HepG2 (cell line): Measurements from ENCODE around the gene MTA2. TPM values are rescaled to one million over a fixed set of nuclear protein-coding genes. Genes with fewer than 3 reads are reported as not detected.

Source experiments
- ATAC-seq: fragments of 200-7000 bp; cut with Tn5 transposase; 3 replicates; pipeline ENCODE4 v1.9.1; 2020; ENCODE audit warnings: mild to moderate bottlenecking, moderate library complexity
- BruUV-seq: library from RNA; stranded (reverse); fragments of 400-500 nt; replicated peaks from 2 replicates; lab custom pipeline; 2021; lab: Mats Ljungman, UMichigan
- CTCF ChIA-PET: fragments of 300-600 bp; formaldehyde crosslinking; extraction: SDS; loops from one replicate; lab custom pipeline; 2021; ENCODE audit warnings: low total read pairs, inconsistent platforms, low intra/inter-chr PET ratio; lab: Yijun Ruan, JAX
- POLR2A ChIA-PET: fragments of 350-600 bp; sonication (Branson Sonifier 250); formaldehyde crosslinking; loops from one replicate; lab custom pipeline; 2020; ENCODE audit warnings: antibody characterized with exemption, inconsistent platforms; lab: Yijun Ruan, JAX
- DNase-seq: peaks from one replicate; pipeline ENCODE4 v3.0.0-alpha.2; 2015; ENCODE audit warnings: low spot score
- FAIRE-seq: peaks from 3 replicates; lab custom pipeline; 2011; peaks lifted over from hg19 to GRCh38; lab: Jason Lieb, UNC
- H2AFZ ChIP-seq: one replicate; pipeline ENCODE4 v1.6.1; 2011; ENCODE audit warnings: low read length, inconsistent platforms
- H3K27ac ChIP-seq: fragments of 300-600 bp; 3 replicates; pipeline ENCODE4 v1.8.0; 2011; ENCODE audit warnings: mixed run types, mild to moderate bottlenecking, mixed read lengths, low read length, inconsistent platforms; ENCODE audit not compliant: insufficient read depth; ENCODE audit errors: extremely low read length
- H3K27me3 ChIP-seq, 2 experiments: fragments of 200-600 bp in 1 of 2; 2 replicates in 1 of 2; 3 replicates in 1 of 2; pipeline versions ENCODE4 v1.6.0 to v1.8.0; 2011; ENCODE audit warnings: low read length in 2 of 2, mild to moderate bottlenecking in 2 of 2, moderate library complexity in 2 of 2, inconsistent platforms in 1 of 2; ENCODE audit not compliant: insufficient read depth in 2 of 2, control insufficient read depth in 1 of 2
- H3K36me3 ChIP-seq, 2 experiments: fragments of 200-600 bp in 1 of 2; replicated peaks in 1 of 2; 2 replicates in 1 of 2; 3 replicates in 1 of 2; pipeline versions ENCODE4 v1.5.1 to v1.8.0; 2011; ENCODE audit warnings: low read length in 2 of 2, inconsistent platforms in 1 of 2; ENCODE audit not compliant: insufficient read depth in 2 of 2, control insufficient read depth in 1 of 2
- H3K4me1 ChIP-seq: 2 replicates; pipeline ENCODE4 v1.5.1; 2012; ENCODE audit warnings: low read length, inconsistent platforms; ENCODE audit not compliant: insufficient read depth
- H3K4me2 ChIP-seq: 2 replicates; pipeline ENCODE4 v1.6.0; 2011; ENCODE audit warnings: low read depth, low read length, inconsistent platforms
- H3K4me3 ChIP-seq, 3 experiments: fragments of 200-600 bp in 1 of 3; sonication (generic), shearing (Covaris generic) in 1 of 3; replicated peaks in 1 of 3; 2 replicates each; pipeline ENCODE4 v1.5.1; 2011 to 2016; ENCODE audit warnings: low read length in 3 of 3, inconsistent platforms in 2 of 3, low read depth in 2 of 3, mild to moderate bottlenecking in 2 of 3, control low read depth in 1 of 3, mixed read lengths in 1 of 3; ENCODE audit not compliant: insufficient read depth in 1 of 3
- H3K79me2 ChIP-seq: one replicate; pipeline ENCODE4 v1.6.1; 2011; ENCODE audit warnings: low read length, inconsistent platforms; ENCODE audit not compliant: insufficient read depth
- H3K9ac ChIP-seq: 2 replicates; pipeline ENCODE4 v1.6.0; 2011; ENCODE audit warnings: mild to moderate bottlenecking, low read depth, low read length, inconsistent platforms; ENCODE audit not compliant: insufficient read depth
- H3K9me3 ChIP-seq: 2 replicates; pipeline ENCODE4 v1.5.1; 2012; ENCODE audit warnings: mild to moderate bottlenecking, low read length
- H4K20me1 ChIP-seq: 2 replicates; pipeline ENCODE4 v1.6.0; 2011; ENCODE audit warnings: inconsistent platforms, mild to moderate bottlenecking, low read length, moderate library complexity; ENCODE audit not compliant: insufficient read depth
- ARNT ChIP-seq: fragments of 450-650 bp; IDR thresholded peaks from 2 replicates; pipeline ENCODE4 v1.6.1; 2017
- BCL6 ChIP-seq: IDR thresholded peaks from 2 replicates; pipeline ENCODE4 v1.6.1; 2016; ENCODE audit warnings: missing genetic modification reagents, missing compliant biosample characterization
- FIP1L1 ChIP-seq: fragments of 200-400 bp; formaldehyde crosslinking; IDR thresholded peaks from 2 replicates; pipeline ENCODE4 v1.6.1; 2018; ENCODE audit warnings: low read depth, mild to moderate bottlenecking, low read length, moderate library complexity, borderline replicate concordance; ENCODE audit not compliant: insufficient read depth
- HNRNPK ChIP-seq: fragments of 200-400 bp; formaldehyde crosslinking; IDR thresholded peaks from 2 replicates; pipeline ENCODE4 v1.6.1; 2018; ENCODE audit warnings: low read length, low read depth, moderate library complexity, mild to moderate bottlenecking; ENCODE audit not compliant: poor library complexity, severe bottlenecking
- IKZF4 ChIP-seq: sonication (generic); formaldehyde crosslinking; IDR thresholded peaks from 2 replicates; pipeline ENCODE4 v1.5.1; 2020; ENCODE audit warnings: borderline replicate concordance, mild to moderate bottlenecking, low read depth, missing genetic modification reagents; ENCODE audit errors: not compliant biosample characterization
- PREB ChIP-seq: sonication (generic); formaldehyde crosslinking; IDR thresholded peaks from 2 replicates; pipeline ENCODE4 v1.4.0; 2020; ENCODE audit warnings: missing genetic modification reagents
- SRF ChIP-seq: IDR thresholded peaks from 2 replicates; pipeline ENCODE4 v1.6.1; 2011; ENCODE audit warnings: mild to moderate bottlenecking, low read depth, low read length, moderate library complexity
- ZNF431 ChIP-seq: sonication (generic); formaldehyde crosslinking; IDR thresholded peaks from 2 replicates; pipeline ENCODE4 v1.9.0; 2022; ENCODE audit warnings: missing genetic modification reagents, low read depth, mild to moderate bottlenecking, borderline replicate concordance
- ZNF598 ChIP-seq: sonication (generic); formaldehyde crosslinking; IDR thresholded peaks from 2 replicates; pipeline ENCODE4 v1.5.1; 2020; ENCODE audit warnings: mild to moderate bottlenecking, missing genetic modification reagents, borderline replicate concordance
- ZNF609 ChIP-seq: sonication (generic); formaldehyde crosslinking; IDR thresholded peaks from 2 replicates; pipeline ENCODE4 v1.4.0; 2020; ENCODE audit warnings: mild to moderate bottlenecking, missing genetic modification reagents, borderline replicate concordance
- WGBS: methylation state at CpG from one replicate; pipeline ENCODE4 v1.1.6; 2017; ENCODE audit warnings: low lambda C conversion rate; 5-methylcytosine and 5-hydroxymethylcytosine counted together
- in situ Hi-C: cut with HindIII; loops from 2 replicates; pipeline ENCODE4 v1.10.0; 2017; ENCODE audit warnings: low pct_unique_long_range_greater_than_20kb; ENCODE audit not compliant: extremely low pct_ligation_motif_present
- intact Hi-C: fragments of 100-400 bp; cut with micrococcal nuclease; formaldehyde crosslinking; loops from one replicate; pipeline ENCODE4 v1.10.0; 2022; ENCODE audit not compliant: unreplicated experiment
- polyA plus RNA-seq, 8 experiments: library from polyadenylated mRNA; depleted of rRNA in 3 of 8; stranded (reverse) in 7 of 8; unstranded in 1 of 8; fragments of >200 nt; fragmentation: Illumina TruSeq in 4 of 8; extraction: Trizol in 4 of 8; gene quantifications; 2 replicates each; pipeline versions ENCODE4 v1.2.1 to v1.2.3, GENCODE V29; 2011 to 2016; ENCODE audit warnings: low read depth in 4 of 8, missing spikeins in 1 of 8, mixed read lengths in 1 of 8; ENCODE audit not compliant: insufficient read depth in 1 of 8
- total RNA-seq, 5 experiments: library from RNA; depleted of rRNA; stranded (reverse); fragments of >200 nt; fragmentation: Illumina TruSeq; extraction: Trizol; gene quantifications; 2 replicates each; pipeline ENCODE4 v1.2.3, GENCODE V29; 2016; ENCODE audit warnings: low read depth in 1 of 5

MTA2 gene
- total and polyA plus RNA-seq, 2 of the 13 experiments (the other 11 are each of a cell fraction or from before 2014, with no cell fraction given), result 14.0 to 70.0 TPM

GRCh38 chr11:62580959-62581715 is 20.5 kb downstream of the MTA2 start:
- no peak for FAIRE-seq
- no TSS peak for BruUV-seq
- H3K27me3 ChIP-seq, result no peaks in the 10 kb centered on the region
- no peak overlapping the region for H3K27ac ChIP-seq
- no peak overlapping the region for H3K4me2 ChIP-seq
- WGBS, result 93% methylated on average over 16 of the region's 18 CpGs
- in situ Hi-C loops, result no loop called here
- POLR2A ChIA-PET, result interaction anchor here (2.6 kb wide), 1 partner anchor 11 kb away, joined by 12 read pairs; the partner anchor contains the start of gene TUT1
- CTCF ChIA-PET, result no interaction called here
- no peak overlapping the region for H2AFZ ChIP-seq
- peaks cover 15 to 39% of the 10 kb centered on the region in 2 experiments for H3K36me3 ChIP-seq
- TF ChIP-seq FIP1L1 (no peak), PREB (CRISPR knock-in tag) (no peak), BCL6 (CRISPR knock-in tag) (no peak)
- TF ChIP-seq, all 625 proteins: peak for 0
- Histone ChIP-seq H4K20me1 (no peaks in the 10 kb centered on the region), H3K79me2 (no peaks in the 10 kb centered on the region), H3K4me1 (peaks cover 10% of the 10 kb centered on the region), H3K9me3 (no peaks in the 10 kb centered on the region), H3K9ac (no peak overlapping the region), H3K4me3 (no peak overlapping the region)
- ATAC-seq (no peak), DNase-seq (no peak)
- intact Hi-C loops, result no loop called here

GRCh38 chr11:62579252-62579651 is 22.4 kb downstream of the MTA2 start:
- no peak overlapping the region for H3K4me3 ChIP-seq
- H3K4me1 ChIP-seq, result peaks cover 23% of the 10 kb centered on the region
- H3K27ac ChIP-seq, result no peak overlapping the region
- ATAC-seq (no peak), FAIRE-seq (no peak), DNase-seq (no peak)
- intact Hi-C loops, result no loop called here
- H2AFZ ChIP-seq, result no peak overlapping the region
- H3K4me2 ChIP-seq, result no peak overlapping the region
- no peaks in the 10 kb centered on the region for H3K27me3 ChIP-seq
- no TSS peak for BruUV-seq
- CTCF ChIA-PET, result no interaction called here
- no peaks in the 10 kb centered on the region for H3K9me3 ChIP-seq
- peaks cover 17% of the 10 kb centered on the region for H3K79me2 ChIP-seq
- TF ChIP-seq ZNF431 (no peak), IKZF4 (no peak), ZNF598 (no peak), ZNF609 (CRISPR knock-in tag) (no peak), HNRNPK (no peak), SRF (no peak), ARNT (no peak)
- TF ChIP-seq, all 625 proteins: peak for 0
- Histone ChIP-seq H3K9ac (no peak overlapping the region), H3K36me3 (peaks cover 12 to 38% of the 10 kb centered on the region in 2 experiments), H4K20me1 (no peaks in the 10 kb centered on the region)
- POLR2A ChIA-PET, result no interaction called here
- WGBS, result 100% methylated on average over 2 of the region's 2 CpGs
- in situ Hi-C loops, result no loop called here
